ENCODE results near the gene IGFBP2.

DNA sequence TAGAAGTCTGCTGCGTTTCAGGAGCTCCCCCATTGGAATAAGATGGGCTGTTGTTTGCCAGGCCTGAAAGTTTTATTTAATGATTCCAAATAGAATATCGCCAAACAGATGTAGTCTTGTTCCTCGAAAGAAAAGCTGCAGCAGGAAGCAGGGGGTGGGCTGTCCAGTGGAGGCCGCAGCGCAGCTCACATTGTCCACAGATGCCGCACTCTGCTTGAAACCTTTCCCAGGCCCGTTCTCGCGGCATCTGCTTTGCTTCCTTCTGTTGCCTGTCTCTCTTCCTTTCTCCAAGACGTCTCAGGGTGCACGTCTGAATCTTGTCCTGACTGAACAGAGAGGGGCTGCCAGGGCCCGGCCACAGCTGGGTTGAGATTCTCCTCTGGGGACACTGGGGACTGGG is 12.4 kb upstream of the IGFBP2 start:
- no peak for TF ChIP-seq POLR2AphosphoS5 (IDR thresholded peaks at IDR 0.05; ENCODE audit: low read depth, low read length)
- TF ChIP-seq, protein P1, sequence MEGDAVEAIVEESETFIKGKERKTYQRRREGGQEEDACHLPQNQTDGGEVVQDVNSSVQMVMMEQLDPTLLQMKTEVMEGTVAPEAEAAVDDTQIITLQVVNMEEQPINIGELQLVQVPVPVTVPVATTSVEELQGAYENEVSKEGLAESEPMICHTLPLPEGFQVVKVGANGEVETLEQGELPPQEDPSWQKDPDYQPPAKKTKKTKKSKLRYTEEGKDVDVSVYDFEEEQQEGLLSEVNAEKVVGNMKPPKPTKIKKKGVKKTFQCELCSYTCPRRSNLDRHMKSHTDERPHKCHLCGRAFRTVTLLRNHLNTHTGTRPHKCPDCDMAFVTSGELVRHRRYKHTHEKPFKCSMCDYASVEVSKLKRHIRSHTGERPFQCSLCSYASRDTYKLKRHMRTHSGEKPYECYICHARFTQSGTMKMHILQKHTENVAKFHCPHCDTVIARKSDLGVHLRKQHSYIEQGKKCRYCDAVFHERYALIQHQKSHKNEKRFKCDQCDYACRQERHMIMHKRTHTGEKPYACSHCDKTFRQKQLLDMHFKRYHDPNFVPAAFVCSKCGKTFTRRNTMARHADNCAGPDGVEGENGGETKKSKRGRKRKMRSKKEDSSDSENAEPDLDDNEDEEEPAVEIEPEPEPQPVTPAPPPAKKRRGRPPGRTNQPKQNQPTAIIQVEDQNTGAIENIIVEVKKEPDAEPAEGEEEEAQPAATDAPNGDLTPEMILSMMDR (IDR thresholded peaks at IDR 0.05): no peak
- no peak for TF ChIP-seq REST (IDR thresholded peaks at IDR 0.05; ENCODE audit: insufficient read depth in 1 of 2, low read depth in 2 of 2, low read length in 1 of 2)
- TF ChIP-seq SIN3A (IDR thresholded peaks at IDR 0.05; ENCODE audit: borderline replicate concordance, insufficient read depth, low read depth, low read length): no peak
- no peak for TF ChIP-seq TCF7L2 (IDR thresholded peaks at IDR 0.05; ENCODE audit: low read depth, low read length)
